ENCODE results near the gene GRPEL1.

DNA sequence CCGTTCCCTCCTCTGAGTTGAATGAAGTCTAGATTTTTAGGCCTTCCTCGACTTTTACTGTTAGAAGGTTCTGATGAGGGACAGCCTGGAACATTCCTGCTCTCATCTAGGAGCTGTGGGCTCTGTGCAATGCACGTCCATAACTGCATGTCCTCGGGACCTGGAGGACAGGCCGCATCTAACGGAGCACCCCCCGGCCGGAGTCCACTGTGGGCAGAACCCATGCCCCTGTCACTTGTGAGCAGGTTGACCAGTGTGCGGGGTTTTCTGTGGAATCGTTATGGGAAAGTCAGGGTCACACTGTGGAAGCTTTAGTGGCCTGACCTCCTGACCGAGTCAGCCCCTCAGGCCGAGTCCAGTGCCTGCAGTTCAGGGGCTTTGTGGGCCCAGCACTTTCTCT, 44.0 kb downstream of the GRPEL1 start:
- TF ChIP-seq, protein P1, sequence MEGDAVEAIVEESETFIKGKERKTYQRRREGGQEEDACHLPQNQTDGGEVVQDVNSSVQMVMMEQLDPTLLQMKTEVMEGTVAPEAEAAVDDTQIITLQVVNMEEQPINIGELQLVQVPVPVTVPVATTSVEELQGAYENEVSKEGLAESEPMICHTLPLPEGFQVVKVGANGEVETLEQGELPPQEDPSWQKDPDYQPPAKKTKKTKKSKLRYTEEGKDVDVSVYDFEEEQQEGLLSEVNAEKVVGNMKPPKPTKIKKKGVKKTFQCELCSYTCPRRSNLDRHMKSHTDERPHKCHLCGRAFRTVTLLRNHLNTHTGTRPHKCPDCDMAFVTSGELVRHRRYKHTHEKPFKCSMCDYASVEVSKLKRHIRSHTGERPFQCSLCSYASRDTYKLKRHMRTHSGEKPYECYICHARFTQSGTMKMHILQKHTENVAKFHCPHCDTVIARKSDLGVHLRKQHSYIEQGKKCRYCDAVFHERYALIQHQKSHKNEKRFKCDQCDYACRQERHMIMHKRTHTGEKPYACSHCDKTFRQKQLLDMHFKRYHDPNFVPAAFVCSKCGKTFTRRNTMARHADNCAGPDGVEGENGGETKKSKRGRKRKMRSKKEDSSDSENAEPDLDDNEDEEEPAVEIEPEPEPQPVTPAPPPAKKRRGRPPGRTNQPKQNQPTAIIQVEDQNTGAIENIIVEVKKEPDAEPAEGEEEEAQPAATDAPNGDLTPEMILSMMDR (IDR thresholded peaks at IDR 0.05), result no peak
- TF ChIP-seq POLR2A (IDR thresholded peaks at IDR 0.05), result no peak

Data from body of pancreas (tissue), 4 donors.